NCI-H524 (cell line): Measurements from ENCODE around the gene SOX6.
"Not testable (repeated sequence)": the region's sequence is repeated elsewhere in the genome, so short reads cannot be mapped to it uniquely, and the experiment has no call there.

Experiments used
- DNase-seq, 2 experiments: peaks; one replicate each; lab custom pipeline; 2025; lab: John Stamatoyannopoulos, UW

SOX6 gene

GRCh38 chr11:16356057-16356760, at the start of gene SOX6:
TSS of gene SOX6 (minus strand) at chr11:16356546. CDS start at chr11:16341248, 15,298 bp downstream.
- DNase-seq: no peak

- DNase-seq: peak; percentile 43 to 93
Measured at GRCh38 chr11:16404781-16405285, 48.5 kb upstream of the SOX6 start.

GRCh38 chr11:16403851-16404250, 47.5 kb upstream of the SOX6 start:
- DNase-seq: no peak

GRCh38 chr11:16403448-16403803, 47.1 kb upstream of the SOX6 start:
- DNase-seq: no peak

GRCh38 chr11:16402654-16403447, 46.5 kb upstream of the SOX6 start:
- DNase-seq: peak in 1 of 2 experiments; percentile 48

- DNase-seq: no peak
Measured at GRCh38 chr11:16397390-16397789, 41.0 kb upstream of the SOX6 start.

GRCh38 chr11:16395601-16396000, 39.3 kb upstream of the SOX6 start:
- DNase-seq: no peak

GRCh38 chr11:16394947-16395346, 38.6 kb upstream of the SOX6 start:
- DNase-seq: no peak

- no peak for DNase-seq
Measured at GRCh38 chr11:16393340-16393739, 37.0 kb upstream of the SOX6 start.

- no peak for DNase-seq
Measured at GRCh38 chr11:16392616-16393015, 36.3 kb upstream of the SOX6 start.

GRCh38 chr11:16390826-16391225, 34.5 kb upstream of the SOX6 start:
- not testable (repeated sequence) for DNase-seq

- no peak for DNase-seq
Measured at GRCh38 chr11:16385099-16385498, 28.8 kb upstream of the SOX6 start.

GRCh38 chr11:16382638-16383380, 26.5 kb upstream of the SOX6 start:
- no peak for DNase-seq

GRCh38 chr11:16382186-16382585, 25.8 kb upstream of the SOX6 start:
- no peak for DNase-seq

- DNase-seq: no peak
Measured at GRCh38 chr11:16380941-16381568, 24.7 kb upstream of the SOX6 start.

GRCh38 chr11:16378906-16379305, 22.6 kb upstream of the SOX6 start:
- DNase-seq: no peak

GRCh38 chr11:16377746-16378145, 21.4 kb upstream of the SOX6 start:
- no peak for DNase-seq

- DNase-seq: not testable (repeated sequence)
Measured at GRCh38 chr11:16375664-16376063, 19.3 kb upstream of the SOX6 start.

GRCh38 chr11:16373768-16374167, 17.4 kb upstream of the SOX6 start:
- no peak for DNase-seq

GRCh38 chr11:16372355-16372754, 16.0 kb upstream of the SOX6 start:
- DNase-seq: no peak

- no peak for DNase-seq
Measured at GRCh38 chr11:16367252-16367651, 10.9 kb upstream of the SOX6 start.
